ENCODE measurements around the gene PIGB.
"Not testable (repeated sequence)": the region's sequence is repeated elsewhere in the genome, so short reads cannot be mapped to it uniquely, and the experiment has no call there.

Gene PIGB

DNA sequence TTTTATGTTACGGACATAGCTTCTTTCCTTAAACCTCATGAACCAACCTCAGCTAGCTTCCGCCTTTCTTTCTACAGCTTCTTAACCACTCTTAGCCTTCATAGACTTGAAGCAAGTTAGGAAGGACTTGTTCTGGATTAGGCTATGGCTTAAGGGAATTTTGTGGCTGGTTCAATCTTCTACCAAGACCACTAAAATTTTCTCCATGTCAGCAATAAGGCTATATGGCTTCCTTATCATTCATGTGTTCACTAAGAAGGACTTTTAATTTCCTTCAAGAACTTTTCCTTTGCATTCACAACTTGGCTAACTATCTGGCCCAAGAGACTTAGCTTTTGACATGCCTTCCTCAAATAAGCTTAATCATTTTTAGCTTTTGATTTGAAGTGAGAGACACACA is 64.7 kb downstream of the PIGB start:
- DNase-seq (no peak), ATAC-seq (no peak)

DNA sequence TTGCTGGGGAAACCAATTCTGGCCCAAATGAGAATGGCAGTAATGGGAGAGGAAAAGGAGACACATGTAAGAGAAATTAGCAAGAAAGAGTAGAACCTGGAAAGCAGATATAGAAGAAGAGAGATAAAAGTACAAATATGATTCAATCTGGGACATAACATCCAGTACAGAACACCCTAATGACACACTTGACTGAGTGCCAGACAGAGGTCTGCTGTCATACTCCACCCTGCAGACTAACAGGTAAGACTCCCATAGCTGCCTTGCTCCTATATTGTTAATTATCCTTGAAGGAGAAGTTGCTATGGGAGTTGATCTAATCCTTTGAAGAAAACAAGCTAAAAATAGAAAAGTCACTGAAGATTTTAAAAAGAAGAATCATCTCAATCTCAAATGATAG is 68.0 kb downstream of the PIGB start:
- ATAC-seq = no peak

DNA sequence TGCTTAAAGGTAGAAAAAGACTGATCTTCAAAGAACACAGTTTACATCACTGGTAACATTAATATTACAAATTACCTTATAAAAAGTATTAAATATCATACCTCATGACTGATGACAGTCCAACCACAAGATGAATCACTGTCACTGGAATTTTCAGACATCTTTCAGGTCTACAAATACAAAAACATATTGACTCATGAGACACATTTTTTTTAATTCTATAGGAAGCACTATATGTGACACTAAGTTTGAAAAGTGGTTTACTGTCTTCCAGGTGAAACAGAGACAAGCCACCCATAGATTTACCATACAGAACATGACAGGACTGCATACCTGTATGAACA is 70.2 kb downstream of the PIGB start:
- peak; percentile 46 for ATAC-seq

More for the DNA sequence above, 68.0 kb downstream of the PIGB start:
- no peak for DNase-seq

DNA sequence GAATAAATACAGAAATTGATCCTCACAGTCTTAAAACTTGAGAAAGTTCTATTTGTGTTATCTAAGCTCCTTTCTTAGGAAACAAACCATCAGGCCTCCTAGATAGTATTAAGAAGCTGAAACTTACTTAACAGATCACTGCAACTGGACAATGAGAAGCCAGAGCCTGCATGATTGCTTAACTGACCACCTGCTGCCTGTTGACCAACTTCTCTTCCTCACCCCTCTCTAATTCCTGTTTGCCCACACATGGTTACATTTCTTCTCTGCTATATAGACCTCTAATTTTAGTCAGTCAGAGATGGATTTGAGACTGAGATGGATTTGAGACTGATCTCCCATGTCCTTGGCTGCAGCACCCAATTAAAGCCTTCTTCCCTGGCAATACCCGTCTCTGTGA is 75.7 kb downstream of the PIGB start:
- DNase-seq = no peak
- ATAC-seq = no peak

More for the DNA sequence above, 70.2 kb downstream of the PIGB start:
- no peak for DNase-seq

DNA sequence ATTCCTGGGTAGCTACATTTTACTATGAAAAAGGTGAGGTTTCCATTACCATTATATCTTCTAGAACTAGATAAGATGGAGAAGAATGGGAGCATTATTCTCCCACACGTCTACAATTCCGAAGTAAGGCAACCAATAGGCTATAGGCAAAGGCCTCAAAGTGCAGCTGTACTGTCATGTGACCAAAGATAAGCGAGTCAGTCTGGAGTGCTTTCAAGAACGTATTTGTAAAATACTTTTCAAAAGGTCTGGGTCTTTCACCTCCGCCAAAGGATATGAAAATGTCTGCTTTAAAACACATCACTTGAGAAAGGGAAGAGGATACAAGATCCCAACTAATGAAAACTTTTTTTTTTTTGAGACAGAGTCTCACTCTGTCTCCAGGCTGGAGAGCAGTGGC is 79.2 kb downstream of the PIGB start:
- no peak for ATAC-seq

DNA sequence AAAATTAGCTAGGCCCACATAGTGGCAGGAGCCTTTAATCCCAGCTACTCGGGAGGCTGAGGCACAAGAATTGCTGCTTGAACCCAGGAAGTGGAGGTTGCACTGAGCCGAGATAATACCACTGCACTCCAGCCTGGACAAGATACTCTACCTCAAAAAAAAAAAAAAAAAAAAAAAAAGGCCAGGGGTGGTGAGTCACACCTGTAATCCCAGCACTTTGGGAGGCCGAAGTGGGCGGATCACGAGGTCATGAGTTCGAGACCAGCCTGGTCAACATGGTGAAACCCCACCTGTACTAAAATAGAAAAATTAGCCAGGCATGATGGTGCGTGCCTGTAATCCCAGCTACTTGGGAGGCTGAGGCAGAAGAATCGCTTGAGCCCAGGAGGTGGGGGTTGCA is 81.0 kb downstream of the PIGB start:
- not testable (repeated sequence) for ATAC-seq, DNase-seq

More for the DNA sequence above, 79.2 kb downstream of the PIGB start:
- no peak for DNase-seq

DNA sequence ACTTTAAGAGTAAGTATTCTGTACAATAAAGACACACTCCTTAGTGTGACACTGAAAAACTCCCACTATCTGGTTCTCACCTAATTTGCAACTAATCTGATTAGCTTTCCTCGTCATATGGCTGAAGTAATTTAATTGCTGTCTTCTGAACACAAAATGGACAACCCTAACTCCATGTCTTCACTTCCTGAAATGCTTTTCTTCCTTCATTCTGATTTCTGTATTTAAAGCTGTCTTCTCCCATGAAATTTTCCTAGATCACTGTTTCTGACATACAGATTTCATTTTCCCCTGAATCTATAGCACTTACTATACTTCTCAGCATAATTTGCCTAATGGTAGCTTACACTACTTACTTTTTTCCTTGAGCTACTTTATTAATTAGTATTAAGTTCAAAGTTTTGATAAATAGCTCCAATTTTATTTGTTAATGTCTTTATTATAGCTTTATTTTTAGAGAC is 82.8 kb downstream of the PIGB start:
- ATAC-seq (no peak), DNase-seq (no peak)

DNA sequence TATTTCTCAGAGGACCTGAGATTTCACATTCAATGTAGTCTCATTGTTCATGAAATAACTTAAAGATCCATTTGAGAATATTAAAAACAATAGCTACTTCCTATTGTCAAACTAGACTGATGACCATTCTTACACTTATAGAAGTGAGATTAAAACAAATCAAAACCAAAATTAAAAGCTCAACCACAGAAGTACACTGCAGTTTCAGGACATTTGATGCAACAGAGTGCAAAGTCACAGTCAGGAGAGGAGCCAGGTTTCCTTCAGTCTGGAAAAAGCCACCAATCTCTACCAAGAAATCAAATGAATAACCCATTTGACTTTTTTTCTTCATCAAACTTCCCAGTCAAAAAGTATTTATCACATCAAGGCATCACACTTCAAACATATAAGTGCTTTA is 83.7 kb downstream of the PIGB start:
- no peak for DNase-seq
- no peak for ATAC-seq

DNA sequence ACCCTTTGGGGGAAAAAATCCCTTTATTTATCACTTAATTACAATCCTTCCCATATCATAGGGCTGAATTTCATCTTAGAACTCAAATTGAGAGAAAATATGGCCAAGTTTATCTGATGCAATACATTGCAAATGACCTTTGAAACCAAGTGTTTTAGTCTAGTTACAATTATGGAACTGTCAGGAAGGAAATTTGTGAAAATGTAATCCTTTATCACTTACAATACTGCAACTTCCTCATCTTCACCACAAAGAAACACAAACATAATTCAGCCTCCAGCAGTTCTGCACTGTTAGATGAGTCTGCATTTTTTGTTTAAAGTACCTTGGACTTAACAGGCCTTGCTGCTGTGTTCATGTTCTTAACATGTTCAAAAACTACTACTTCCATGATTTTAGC is 84.5 kb downstream of the PIGB start:
- DNase-seq (no peak), ATAC-seq (no peak)
